GM19467 (cell line): Measurements from ENCODE around the gene PCSK9.

Experiments used
- ATAC-seq: cut with Tn5 transposase; IDR thresholded peaks from one replicate; pipeline ENCODE4 v1.9.1; 2021; ENCODE audit warnings: mild to moderate bottlenecking, moderate library complexity; ENCODE audit not compliant: unreplicated experiment

PCSK9 gene

GRCh38 chr1:55057270-55057955 lies 18.1 kb downstream of the PCSK9 start:
- no peak for ATAC-seq

DNA sequence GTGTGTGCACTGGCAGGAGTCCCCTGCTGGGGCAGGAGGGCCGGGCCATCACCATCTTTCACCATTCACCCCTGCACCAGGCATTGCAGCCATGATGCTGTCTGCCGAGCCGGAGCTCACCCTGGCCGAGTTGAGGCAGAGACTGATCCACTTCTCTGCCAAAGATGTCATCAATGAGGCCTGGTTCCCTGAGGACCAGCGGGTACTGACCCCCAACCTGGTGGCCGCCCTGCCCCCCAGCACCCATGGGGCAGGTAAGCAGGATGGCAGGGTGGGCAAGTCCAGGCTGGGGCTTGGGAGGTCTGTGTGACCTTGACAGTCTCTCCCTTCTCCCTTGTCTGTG lies 18.6 kb downstream of the PCSK9 start:
- ATAC-seq = no peak

DNA sequence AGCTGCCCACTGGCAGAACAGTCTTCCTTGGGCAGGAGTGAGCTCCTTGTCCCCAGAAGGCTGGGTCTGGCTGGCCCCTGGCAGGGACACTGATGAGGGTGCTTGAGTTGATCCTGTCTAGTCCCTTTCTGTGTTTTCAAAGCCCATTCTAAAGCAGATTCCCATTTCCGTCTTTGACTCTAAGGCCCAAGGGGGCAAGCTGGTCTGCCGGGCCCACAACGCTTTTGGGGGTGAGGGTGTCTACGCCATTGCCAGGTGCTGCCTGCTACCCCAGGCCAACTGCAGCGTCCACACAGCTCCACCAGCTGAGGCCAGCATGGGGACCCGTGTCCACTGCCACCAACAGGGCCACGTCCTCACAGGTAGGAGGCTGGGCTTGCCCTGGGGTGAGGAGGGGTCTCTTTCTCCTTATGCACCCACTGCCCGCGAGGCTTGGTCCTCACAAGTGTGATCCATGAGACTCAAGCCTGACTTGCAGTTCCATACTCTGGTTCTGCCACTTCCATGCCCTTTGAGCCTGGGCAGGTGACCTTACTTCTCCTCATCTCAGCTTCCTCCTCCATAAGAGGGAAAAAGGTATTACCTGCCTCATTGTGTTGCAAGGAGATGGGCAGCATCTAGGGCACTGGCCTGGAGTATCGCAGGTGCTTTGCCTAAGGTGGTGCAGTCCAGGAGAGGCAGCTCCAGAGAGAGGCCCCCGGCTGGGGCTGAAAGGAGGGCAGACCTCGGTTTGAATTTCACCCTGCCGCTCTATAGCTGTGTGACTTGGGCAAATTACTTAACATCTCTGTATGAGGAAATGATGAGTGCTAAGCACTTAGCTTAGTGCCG lies 20.2 kb downstream of the PCSK9 start:
- ATAC-seq = no peak

DNA sequence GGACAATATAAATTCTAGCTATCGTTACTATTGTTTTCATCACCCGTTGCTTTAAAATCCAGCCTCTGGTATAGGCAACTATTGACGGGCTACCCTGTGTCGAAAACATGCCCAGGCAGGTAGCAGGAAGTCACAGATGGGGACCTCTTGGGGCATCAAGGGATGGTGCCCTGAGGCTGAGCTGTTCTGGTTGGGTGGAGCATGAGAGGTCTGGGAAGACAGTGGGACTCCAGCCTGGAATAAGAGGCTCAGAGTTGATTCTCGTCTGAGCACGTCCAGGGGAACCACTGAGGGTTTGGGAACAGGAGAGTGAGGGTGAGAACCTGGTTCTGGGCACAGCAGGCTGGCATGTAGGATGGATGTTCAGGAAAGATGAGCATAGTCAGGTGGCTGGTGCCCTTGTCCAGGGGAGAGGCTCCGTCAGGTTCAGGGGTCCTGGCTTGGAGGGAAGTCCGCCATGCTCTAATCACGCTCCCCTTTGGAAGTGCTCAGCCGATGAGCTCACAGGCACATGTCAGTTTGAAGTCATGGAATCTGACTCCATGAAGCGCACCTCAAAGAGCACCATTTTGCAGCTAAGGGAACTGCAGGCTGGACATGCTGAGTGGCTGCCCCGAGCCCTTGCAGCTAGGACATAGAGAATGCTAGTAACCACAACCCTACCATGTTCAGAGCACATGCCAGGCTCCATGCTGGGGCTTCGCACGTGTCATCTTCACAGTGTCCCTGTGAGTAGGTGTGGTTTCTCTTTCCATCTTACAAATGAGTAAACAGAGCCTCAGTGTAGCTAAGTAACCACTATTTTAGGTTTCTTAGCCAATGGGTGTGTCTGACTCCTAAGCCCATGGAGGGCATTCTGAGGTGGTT lies 21.0 kb downstream of the PCSK9 start:
- ATAC-seq = no peak

GRCh38 chr1:55061000-55061705 lies 21.8 kb downstream of the PCSK9 start:
- ATAC-seq = no peak

DNA sequence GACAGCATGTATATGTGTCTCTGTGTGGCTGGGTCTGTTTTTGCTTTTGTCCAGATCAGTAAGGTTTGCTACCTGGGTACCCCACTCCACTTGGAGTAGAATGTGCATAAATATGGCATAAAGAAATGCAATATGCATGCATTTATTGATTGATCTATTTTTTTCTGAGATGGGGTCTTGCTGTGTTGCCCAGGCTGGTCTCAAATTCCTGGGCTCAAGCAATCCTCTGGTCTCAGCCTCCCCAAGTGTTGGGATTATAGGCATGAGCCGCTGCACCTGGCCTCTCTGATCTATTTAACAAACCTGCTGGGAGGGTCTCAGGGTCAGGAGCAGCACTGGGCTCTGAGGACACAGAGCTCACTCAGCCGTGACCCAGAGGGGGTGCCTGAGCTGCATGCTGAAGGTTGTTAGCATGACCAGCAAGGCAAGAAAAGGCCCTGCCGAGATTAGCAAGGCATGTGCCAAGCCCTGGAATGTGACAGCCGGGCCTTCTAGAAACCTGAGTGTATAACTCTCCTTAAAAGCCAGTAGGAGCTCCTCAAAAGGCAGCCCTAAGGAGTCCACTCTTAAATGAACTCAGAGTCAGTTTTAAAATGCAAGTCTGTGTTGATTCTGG lies 22.5 kb downstream of the PCSK9 start:
- no peak for ATAC-seq

- no peak for ATAC-seq
Measured at GRCh38 chr1:55062801-55063576, 23.6 kb downstream of the PCSK9 start.

DNA sequence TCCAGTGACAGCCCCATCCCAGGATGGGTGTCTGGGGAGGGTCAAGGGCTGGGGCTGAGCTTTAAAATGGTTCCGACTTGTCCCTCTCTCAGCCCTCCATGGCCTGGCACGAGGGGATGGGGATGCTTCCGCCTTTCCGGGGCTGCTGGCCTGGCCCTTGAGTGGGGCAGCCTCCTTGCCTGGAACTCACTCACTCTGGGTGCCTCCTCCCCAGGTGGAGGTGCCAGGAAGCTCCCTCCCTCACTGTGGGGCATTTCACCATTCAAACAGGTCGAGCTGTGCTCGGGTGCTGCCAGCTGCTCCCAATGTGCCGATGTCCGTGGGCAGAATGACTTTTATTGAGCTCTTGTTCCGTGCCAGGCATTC lies 24.2 kb downstream of the PCSK9 start:
- no peak for ATAC-seq

DNA sequence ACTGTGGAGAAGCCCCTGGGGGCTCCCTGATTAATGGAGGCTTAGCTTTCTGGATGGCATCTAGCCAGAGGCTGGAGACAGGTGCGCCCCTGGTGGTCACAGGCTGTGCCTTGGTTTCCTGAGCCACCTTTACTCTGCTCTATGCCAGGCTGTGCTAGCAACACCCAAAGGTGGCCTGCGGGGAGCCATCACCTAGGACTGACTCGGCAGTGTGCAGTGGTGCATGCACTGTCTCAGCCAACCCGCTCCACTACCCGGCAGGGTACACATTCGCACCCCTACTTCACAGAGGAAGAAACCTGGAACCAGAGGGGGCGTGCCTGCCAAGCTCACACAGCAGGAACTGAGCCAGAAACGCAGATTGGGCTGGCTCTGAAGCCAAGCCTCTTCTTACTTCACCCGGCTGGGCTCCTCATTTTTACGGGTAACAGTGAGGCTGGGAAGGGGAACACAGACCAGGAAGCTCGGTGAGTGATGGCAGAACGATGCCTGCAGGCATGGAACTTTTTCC lies 24.8 kb downstream of the PCSK9 start:
- ATAC-seq = no peak

GRCh38 chr1:55064861-55065263 lies 25.5 kb downstream of the PCSK9 start:
- ATAC-seq = no peak

GRCh38 chr1:55065648-55066047 lies 26.3 kb downstream of the PCSK9 start:
- no peak for ATAC-seq

DNA sequence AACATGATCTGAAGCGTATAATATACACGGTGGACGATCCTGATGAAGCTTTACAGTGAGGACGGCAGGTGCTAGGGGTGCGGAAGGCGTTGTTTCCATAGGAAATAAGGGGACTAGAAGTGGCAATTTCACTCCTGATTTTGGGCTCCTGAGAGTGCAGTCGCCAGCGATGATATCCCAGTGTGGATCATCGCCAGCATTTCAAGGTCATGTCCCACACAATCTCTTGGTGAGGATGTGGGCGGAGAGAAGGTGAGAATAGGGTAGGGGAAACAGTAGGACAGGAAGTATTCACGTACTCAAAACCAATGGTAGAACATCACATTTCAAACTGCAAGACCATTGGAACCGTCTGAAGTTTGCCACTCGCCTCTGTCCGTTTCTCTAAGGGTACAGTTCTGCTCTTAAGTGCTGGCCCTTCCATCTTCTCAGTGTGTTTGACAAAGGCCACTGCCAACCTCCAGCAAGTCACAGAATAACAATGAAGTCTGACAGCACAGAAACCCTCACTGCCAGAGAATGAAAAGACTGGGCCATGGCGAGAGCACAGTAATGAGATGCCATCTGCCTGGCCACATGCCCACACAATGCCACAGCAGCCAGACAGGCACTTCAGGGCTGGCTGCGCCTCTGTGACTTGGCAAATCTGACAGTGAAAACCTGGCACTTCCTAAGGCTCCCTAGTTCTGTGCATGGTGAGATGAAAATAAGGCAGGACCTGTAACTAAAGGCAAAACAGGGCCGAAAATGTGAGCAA lies 27.9 kb downstream of the PCSK9 start:
- ATAC-seq = no peak

DNA sequence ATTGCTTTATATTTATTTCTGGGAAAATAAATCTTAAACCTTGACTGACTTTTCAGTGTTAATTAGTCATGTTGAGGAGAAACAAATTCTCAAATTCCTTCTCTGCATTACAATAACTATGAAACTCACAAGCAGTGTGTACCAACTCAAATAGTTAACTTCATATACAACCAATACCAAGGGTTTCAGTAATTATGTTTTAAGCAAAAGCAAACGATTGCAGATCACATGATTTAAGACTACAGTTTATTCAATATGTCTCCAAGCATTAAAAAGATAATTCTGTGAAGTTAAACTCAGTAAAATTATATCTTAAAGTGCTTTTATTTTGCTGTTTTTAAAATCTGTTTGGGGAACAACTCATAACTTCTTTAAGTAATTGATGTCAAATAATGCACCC lies 28.6 kb downstream of the PCSK9 start:
- ATAC-seq = no peak

DNA sequence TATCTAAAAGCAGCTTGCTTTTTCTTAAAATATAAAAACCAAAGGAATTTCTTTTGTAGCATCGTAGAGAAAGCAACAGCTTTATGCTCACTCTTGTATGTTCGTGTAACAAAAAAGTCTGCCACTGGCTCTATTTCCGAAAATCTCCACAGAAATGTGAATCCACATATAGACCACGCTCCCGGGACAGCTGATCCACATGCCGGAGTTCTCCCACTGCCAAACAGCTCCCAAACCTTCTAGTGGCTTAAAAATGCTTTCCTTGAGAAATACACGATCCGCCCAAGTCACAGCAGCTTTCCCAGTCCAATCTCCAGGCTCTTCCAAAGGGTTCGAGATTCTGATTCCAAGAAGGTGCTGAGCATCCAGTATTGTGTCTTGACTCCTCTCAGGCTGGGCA lies 29.3 kb downstream of the PCSK9 start:
- ATAC-seq = no peak

- ATAC-seq = no peak
Measured at GRCh38 chr1:55069280-55069679, 29.9 kb downstream of the PCSK9 start.

DNA sequence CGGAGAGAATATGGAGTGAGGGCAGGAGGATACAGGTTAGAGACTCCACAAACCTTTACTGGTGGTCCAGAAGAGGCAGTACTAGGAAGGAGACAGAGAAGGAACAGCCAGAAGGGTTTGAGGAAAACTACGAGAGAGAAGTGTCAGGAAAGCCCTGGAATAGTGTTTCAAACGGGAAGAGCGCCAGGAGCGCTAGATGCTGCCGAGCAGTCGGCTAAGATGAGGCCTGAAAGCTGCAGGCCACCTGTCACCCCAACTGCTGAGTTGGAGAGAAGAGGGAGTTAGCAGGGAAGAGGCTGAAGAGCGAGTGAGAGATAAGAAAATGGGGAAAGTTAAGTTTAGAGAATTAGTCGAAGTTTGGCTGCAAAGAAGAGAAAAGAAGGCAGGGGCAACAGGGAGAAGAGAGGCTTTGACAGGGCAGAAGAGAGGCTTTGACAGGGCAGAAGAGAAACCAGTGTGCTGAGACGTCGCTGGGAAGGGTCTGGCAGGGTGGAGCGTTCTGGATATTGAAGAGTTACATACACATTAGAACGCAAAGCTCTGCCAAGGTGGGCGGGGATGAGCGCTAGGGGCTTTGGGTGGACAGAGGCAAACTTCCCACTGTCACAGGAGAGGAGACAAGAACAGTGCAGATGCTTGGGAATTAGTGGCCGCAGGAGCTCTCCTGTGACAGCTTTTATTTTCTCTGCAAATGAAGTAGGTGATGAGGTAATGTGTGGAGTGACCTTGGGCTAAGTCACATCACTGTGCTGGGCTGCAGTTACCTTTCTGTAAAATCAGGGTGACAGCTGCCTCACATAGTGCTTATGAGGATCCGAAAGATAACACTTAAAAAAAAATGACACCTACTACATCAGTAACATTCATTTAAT lies 31.2 kb downstream of the PCSK9 start:
- no peak for ATAC-seq

DNA sequence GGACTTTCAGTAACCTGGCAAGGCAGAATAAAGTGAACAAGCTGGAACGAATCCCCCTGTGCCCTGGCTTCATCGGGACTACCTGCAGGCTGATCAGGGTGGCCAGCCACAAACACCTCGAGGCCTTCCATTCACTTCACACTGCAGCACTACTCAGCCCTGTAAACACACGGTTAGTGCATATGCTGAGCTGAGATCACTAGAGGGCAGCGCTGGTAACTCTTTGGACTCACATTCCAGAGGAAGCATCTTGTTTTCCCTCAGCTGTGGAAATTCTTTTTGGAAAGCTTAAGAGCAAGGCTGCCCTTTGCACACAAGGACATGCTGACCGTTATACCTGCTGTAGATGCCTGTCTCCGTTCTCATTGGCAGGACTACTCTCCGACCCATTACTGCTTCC lies 32.1 kb downstream of the PCSK9 start:
- ATAC-seq = no peak
